CD14-positive monocyte (primary cell): ENCODE results near the gene RAC3. TPM values are rescaled to one million over a fixed set of nuclear protein-coding genes. Genes with fewer than 3 reads are reported as not detected.

ENCODE experiments used
- DNase-seq, 3 donors: peaks; one replicate each; pipeline ENCODE4 v3.0.0-alpha.2; 2011 to 2022
- H2AFZ ChIP-seq: 2 replicates; pipeline ENCODE4 v1.6.0; 2012; ENCODE audit warnings: mild to moderate bottlenecking, low read depth, low read length, inconsistent platforms; ENCODE audit not compliant: insufficient read depth, poor library complexity, severe bottlenecking
- H3K27ac ChIP-seq, 2 donors: 1 replicate in 1 of 2; 2 replicates in 1 of 2; pipeline ENCODE4 v1.5.1; 2012 to 2013; ENCODE audit warnings: low read length in 2 of 2, control low read depth in 1 of 2, inconsistent platforms in 1 of 2, low read depth in 1 of 2, mild to moderate bottlenecking in 1 of 2
- H3K27me3 ChIP-seq, 2 donors: one replicate each; pipeline versions ENCODE4 v1.6.0 to v1.6.1; 2011 to 2013; ENCODE audit warnings: low read length in 2 of 2; ENCODE audit not compliant: control insufficient read depth in 2 of 2, insufficient read depth in 2 of 2
- H3K36me3 ChIP-seq, 2 donors: replicated peaks in 1 of 2; 1 replicate in 1 of 2; 2 replicates in 1 of 2; pipeline versions ENCODE4 v1.5.1 to v1.6.1; 2012 to 2013; ENCODE audit warnings: low read length in 2 of 2, control low read depth in 1 of 2, inconsistent platforms in 1 of 2, mild to moderate bottlenecking in 1 of 2; ENCODE audit not compliant: insufficient read depth in 2 of 2, control insufficient read depth in 1 of 2
- H3K4me1 ChIP-seq, 2 donors: 1 replicate in 1 of 2; 2 replicates in 1 of 2; pipeline versions ENCODE4 v1.5.1 to v1.6.1; 2012 to 2013; ENCODE audit warnings: low read length in 2 of 2, control low read depth in 1 of 2, inconsistent platforms in 1 of 2, mild to moderate bottlenecking in 1 of 2, moderate library complexity in 1 of 2; ENCODE audit not compliant: insufficient read depth in 2 of 2, control insufficient read depth in 1 of 2
- H3K4me2 ChIP-seq: replicated peaks from 2 replicates; pipeline ENCODE3; 2012; ENCODE audit warnings: low read length, moderate library complexity, mild to moderate bottlenecking; ENCODE audit not compliant: poor library complexity, severe bottlenecking; ENCODE audit errors: extremely low read depth
- H3K4me3 ChIP-seq, 3 experiments: fragments of 200-600 bp in 1 of 3; sonication (generic) in 1 of 3; replicated peaks in 1 of 3; 1 replicate in 2 of 3; 2 replicates in 1 of 3; pipeline ENCODE4 v1.5.1; 2011 to 2013; ENCODE audit warnings: low read length in 3 of 3, mild to moderate bottlenecking in 3 of 3, control low read depth in 2 of 3, low read depth in 2 of 3, inconsistent platforms in 1 of 3, moderate library complexity in 1 of 3
- H3K79me2 ChIP-seq: 2 replicates; pipeline ENCODE4 v1.6.0; 2012; ENCODE audit warnings: mild to moderate bottlenecking, control low read depth, inconsistent platforms, low read length, moderate library complexity; ENCODE audit not compliant: insufficient read depth
- H3K9ac ChIP-seq: 2 replicates; pipeline ENCODE4 v1.6.0; 2017; ENCODE audit warnings: low read length, mild to moderate bottlenecking; ENCODE audit not compliant: insufficient read depth, poor library complexity, severe bottlenecking
- H3K9me3 ChIP-seq, 2 donors: replicated peaks in 1 of 2; 1 replicate in 1 of 2; 2 replicates in 1 of 2; pipeline versions ENCODE4 v1.5.1 to v1.6.1; 2012 to 2013; ENCODE audit warnings: low read length in 2 of 2, control low read depth in 1 of 2; ENCODE audit not compliant: control insufficient read depth in 1 of 2, insufficient read depth in 1 of 2
- H4K20me1 ChIP-seq: 2 replicates; pipeline ENCODE4 v1.6.0; 2012; ENCODE audit warnings: mild to moderate bottlenecking, low read length, control low read depth, moderate library complexity; ENCODE audit not compliant: insufficient read depth
- H3K27ac Mint-ChIP-seq, 7 donors: one replicate each; pipeline ENCODE4 v1.8.0; 2020; ENCODE audit warnings: mild to moderate bottlenecking in 7 of 7, mixed read lengths in 7 of 7, moderate library complexity in 6 of 7, inconsistent platforms in 2 of 7
- H3K27me3 Mint-ChIP-seq, 3 donors: one replicate each; pipeline ENCODE4 v1.8.0; 2021 to 2022; ENCODE audit warnings: low read depth in 3 of 3, mild to moderate bottlenecking in 3 of 3, mixed read lengths in 3 of 3, moderate library complexity in 3 of 3, inconsistent platforms in 1 of 3
- H3K36me3 Mint-ChIP-seq, 2 donors: one replicate each; pipeline ENCODE4 v1.8.0; 2020; ENCODE audit warnings: mixed read lengths in 2 of 2, inconsistent platforms in 1 of 2, mild to moderate bottlenecking in 1 of 2
- H3K4me1 Mint-ChIP-seq: one replicate; pipeline ENCODE4 v1.8.0; 2020; ENCODE audit warnings: mild to moderate bottlenecking, mixed read lengths
- H3K4me3 Mint-ChIP-seq, 2 donors: one replicate each; pipeline ENCODE4 v1.8.0; 2020; ENCODE audit warnings: mild to moderate bottlenecking in 2 of 2, mixed read lengths in 2 of 2, moderate library complexity in 1 of 2
- H3K9me3 Mint-ChIP-seq, 7 donors: one replicate each; pipeline ENCODE4 v1.8.0; 2020 to 2022; ENCODE audit warnings: mixed read lengths in 7 of 7, mild to moderate bottlenecking in 6 of 7, moderate library complexity in 6 of 7, inconsistent platforms in 2 of 7
- WGBS: methylation state at CpG from one replicate; pipeline ENCODE4 v1.1.5; 2013; ENCODE audit warnings: missing lambda C conversion rate; ENCODE audit not compliant: insufficient coverage; 5-methylcytosine and 5-hydroxymethylcytosine counted together
- intact Hi-C, 2 donors: fragments of 100-400 bp; cut with micrococcal nuclease; formaldehyde crosslinking; loops; one replicate each; pipeline versions ENCODE4 v1.15.0 to v1.15.1; 2023
- polyA plus RNA-seq, 3 donors: library from polyadenylated mRNA; depleted of rRNA in 1 of 3; unstranded in 2 of 3; stranded (reverse) in 1 of 3; fragments of 300-500 nt in 2 of 3; fragments of >200 nt in 1 of 3; fragmentation: Illumina TruSeq in 2 of 3; gene quantifications; 1 replicate in 2 of 3; 2 replicates in 1 of 3; pipeline ENCODE4 v1.2.3, GENCODE V29; 2012 to 2021
- TF ChIP-seq, protein P1 (sequence below): fragments of 200-600 bp; IDR thresholded peaks from one replicate; pipeline ENCODE4 v1.8.0; 2022; ENCODE audit warnings: antibody characterized with exemption, mild to moderate bottlenecking

Gene RAC3
- polyA plus RNA-seq, 3 donors = 1.8 TPM; not detected in 2

DNA sequence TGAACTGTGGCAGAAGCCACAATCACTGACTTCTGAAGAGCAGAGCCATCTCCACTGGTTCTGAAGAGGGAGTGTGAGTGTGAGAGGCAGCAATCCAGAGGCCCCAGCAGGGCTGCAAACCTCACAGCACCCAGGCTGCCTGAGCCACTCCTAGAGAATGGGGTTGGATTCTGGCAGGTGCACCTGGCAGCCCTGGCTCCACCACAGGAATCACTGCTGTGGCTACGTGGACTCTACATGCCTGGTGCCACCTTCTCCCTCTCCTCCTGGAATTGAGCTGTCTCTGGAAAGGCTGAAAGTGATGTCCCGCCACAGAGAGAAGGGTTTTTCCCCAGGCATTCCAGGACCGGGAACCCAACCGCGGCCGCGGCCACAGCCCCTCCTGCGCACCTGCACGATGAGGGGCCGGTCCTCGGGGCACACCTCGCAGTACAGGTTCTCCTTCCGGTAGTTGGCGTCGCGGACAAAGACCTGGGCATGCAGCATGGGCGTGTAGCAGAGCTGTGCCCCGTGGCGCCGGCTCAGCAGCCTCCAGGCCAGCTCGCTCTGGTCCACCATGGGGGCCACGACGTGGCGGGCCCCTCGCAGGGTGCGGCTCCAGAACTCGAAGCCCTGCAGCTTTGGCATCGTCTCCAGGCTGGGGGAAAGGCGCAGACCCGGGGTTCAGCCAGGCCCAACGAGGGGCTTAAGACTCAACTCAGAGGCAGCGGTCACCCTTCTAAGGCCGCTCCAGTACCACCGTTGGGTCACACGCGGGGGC is 33.1 kb downstream of the RAC3 start:
- peak overlapping the region in 3 of 7 donors; percentile 25 to 68 (median 41) for H3K27ac Mint-ChIP-seq
- Histone ChIP-seq H3K9me3 (no peaks in the 10 kb centered on the region), H3K9ac (peak overlapping the region; percentile 85), H3K4me1 (peaks cover 20 to 29% of the 10 kb centered on the region in 2 donors), H3K36me3 (peaks cover 41% of the 10 kb centered on the region in 2 donors), H3K27me3 (no peaks in the 10 kb centered on the region), H3K27ac (peak overlapping the region in 1 of 2 donors; percentile 63), H2AFZ (peak overlapping the region; percentile 68), H4K20me1 (peaks cover 7% of the 10 kb centered on the region), H3K4me3 (peak overlapping the region; percentile 72 to 87 (median 75)), H3K79me2 (peaks cover 18% of the 10 kb centered on the region), H3K4me2 (peak overlapping the region; percentile 97)
- H3K36me3 Mint-ChIP-seq = peaks cover 15 to 24% of the 10 kb centered on the region in 2 donors
- TF ChIP-seq, protein P1, sequence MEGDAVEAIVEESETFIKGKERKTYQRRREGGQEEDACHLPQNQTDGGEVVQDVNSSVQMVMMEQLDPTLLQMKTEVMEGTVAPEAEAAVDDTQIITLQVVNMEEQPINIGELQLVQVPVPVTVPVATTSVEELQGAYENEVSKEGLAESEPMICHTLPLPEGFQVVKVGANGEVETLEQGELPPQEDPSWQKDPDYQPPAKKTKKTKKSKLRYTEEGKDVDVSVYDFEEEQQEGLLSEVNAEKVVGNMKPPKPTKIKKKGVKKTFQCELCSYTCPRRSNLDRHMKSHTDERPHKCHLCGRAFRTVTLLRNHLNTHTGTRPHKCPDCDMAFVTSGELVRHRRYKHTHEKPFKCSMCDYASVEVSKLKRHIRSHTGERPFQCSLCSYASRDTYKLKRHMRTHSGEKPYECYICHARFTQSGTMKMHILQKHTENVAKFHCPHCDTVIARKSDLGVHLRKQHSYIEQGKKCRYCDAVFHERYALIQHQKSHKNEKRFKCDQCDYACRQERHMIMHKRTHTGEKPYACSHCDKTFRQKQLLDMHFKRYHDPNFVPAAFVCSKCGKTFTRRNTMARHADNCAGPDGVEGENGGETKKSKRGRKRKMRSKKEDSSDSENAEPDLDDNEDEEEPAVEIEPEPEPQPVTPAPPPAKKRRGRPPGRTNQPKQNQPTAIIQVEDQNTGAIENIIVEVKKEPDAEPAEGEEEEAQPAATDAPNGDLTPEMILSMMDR = no peak
- intact Hi-C loops = loop anchor here in 1 of 2 donors (1.0 kb wide), 1 partner anchor 34 kb away; the partner anchor contains the start of gene FASN
- no peaks in the 10 kb centered on the region for H3K27me3 Mint-ChIP-seq
- H3K4me1 Mint-ChIP-seq = peaks cover 22% of the 10 kb centered on the region
- peaks cover 0 to 2% (median 0%) of the 10 kb centered on the region in 7 donors for H3K9me3 Mint-ChIP-seq
- H3K4me3 Mint-ChIP-seq = peak overlapping the region; percentile 62 to 69
- DNase-seq = no peak
- WGBS = 49% methylated on average over 32 of the region's 36 CpGs

DNA sequence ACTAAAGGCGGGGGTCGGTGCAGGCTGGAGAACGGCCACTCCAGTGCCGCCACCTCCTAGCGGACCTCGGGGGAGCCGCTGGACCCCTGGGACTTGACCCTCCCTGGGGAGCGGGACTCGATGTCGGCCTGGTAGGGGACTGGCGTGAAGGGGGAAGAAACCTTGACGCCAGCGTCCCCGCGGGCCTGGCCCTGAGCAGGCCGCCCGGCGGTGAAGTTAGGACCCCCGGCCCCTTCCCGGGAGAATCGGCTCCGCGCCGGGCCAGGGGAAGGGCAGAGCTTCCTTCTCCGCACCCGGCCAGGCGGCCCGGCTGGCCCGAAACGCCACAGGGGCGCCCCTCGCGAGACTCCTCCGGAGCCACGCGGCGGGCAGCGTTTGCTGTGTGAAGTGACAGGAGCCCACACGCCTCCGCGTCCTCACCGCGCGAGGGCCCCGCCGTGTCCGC is 33.7 kb downstream of the RAC3 start:
- Histone ChIP-seq H2AFZ (peak overlapping the region; percentile 68), H3K79me2 (peaks cover 18% of the 10 kb centered on the region), H4K20me1 (peaks cover 7% of the 10 kb centered on the region), H3K9me3 (no peaks in the 10 kb centered on the region), H3K27ac (peak overlapping the region in 1 of 2 donors; percentile 63), H3K4me2 (peak overlapping the region; percentile 97), H3K4me1 (peaks cover 20 to 29% of the 10 kb centered on the region in 2 donors), H3K9ac (peak overlapping the region; percentile 85), H3K27me3 (no peaks in the 10 kb centered on the region), H3K36me3 (peaks cover 35% of the 10 kb centered on the region in 2 donors), H3K4me3 (peak overlapping the region; percentile 72 to 87 (median 75))
- no peaks in the 10 kb centered on the region for H3K27me3 Mint-ChIP-seq
- intact Hi-C loops = loop anchor here in 1 of 2 donors (1.0 kb wide), 1 partner anchor 33 kb away; the partner anchor contains the start of gene FASN
- TF ChIP-seq, protein P1 = no peak
- DNase-seq = peak in 2 of 3 donors; percentile 3 to 22
- peaks cover 22% of the 10 kb centered on the region for H3K4me1 Mint-ChIP-seq
- peak overlapping the region in 2 of 7 donors; percentile 25 to 41 for H3K27ac Mint-ChIP-seq
- 2% methylated on average over 47 of the region's 47 CpGs for WGBS
- peak overlapping the region; percentile 62 to 69 for H3K4me3 Mint-ChIP-seq
- peaks cover 0 to 2% (median 0%) of the 10 kb centered on the region in 7 donors for H3K9me3 Mint-ChIP-seq
- H3K36me3 Mint-ChIP-seq = peaks cover 11 to 19% of the 10 kb centered on the region in 2 donors
